Raji (cell line): Measurements from ENCODE around the gene HOXA5.

ENCODE experiments used
- POLR2A ChIP-seq: IDR thresholded peaks from 2 replicates; pipeline ENCODE4 v1.6.1; 2011; ENCODE audit warnings: low read depth, low read length, control low read depth; ENCODE audit not compliant: insufficient read depth

Gene HOXA5

GRCh38 chr7:27111751-27112277 lies 31.7 kb downstream of the HOXA5 start:
- TF ChIP-seq POLR2A, result no peak

- TF ChIP-seq POLR2A, result no peak
Observed at GRCh38 chr7:27111042-27111750, 32.3 kb downstream of the HOXA5 start.

GRCh38 chr7:27110186-27111031 lies 33.1 kb downstream of the HOXA5 start:
- TF ChIP-seq POLR2A, result no peak

GRCh38 chr7:27109466-27110185 lies 33.9 kb downstream of the HOXA5 start:
- no peak for TF ChIP-seq POLR2A

- no peak for TF ChIP-seq POLR2A
Observed at GRCh38 chr7:27108390-27109127, 34.9 kb downstream of the HOXA5 start.

DNA sequence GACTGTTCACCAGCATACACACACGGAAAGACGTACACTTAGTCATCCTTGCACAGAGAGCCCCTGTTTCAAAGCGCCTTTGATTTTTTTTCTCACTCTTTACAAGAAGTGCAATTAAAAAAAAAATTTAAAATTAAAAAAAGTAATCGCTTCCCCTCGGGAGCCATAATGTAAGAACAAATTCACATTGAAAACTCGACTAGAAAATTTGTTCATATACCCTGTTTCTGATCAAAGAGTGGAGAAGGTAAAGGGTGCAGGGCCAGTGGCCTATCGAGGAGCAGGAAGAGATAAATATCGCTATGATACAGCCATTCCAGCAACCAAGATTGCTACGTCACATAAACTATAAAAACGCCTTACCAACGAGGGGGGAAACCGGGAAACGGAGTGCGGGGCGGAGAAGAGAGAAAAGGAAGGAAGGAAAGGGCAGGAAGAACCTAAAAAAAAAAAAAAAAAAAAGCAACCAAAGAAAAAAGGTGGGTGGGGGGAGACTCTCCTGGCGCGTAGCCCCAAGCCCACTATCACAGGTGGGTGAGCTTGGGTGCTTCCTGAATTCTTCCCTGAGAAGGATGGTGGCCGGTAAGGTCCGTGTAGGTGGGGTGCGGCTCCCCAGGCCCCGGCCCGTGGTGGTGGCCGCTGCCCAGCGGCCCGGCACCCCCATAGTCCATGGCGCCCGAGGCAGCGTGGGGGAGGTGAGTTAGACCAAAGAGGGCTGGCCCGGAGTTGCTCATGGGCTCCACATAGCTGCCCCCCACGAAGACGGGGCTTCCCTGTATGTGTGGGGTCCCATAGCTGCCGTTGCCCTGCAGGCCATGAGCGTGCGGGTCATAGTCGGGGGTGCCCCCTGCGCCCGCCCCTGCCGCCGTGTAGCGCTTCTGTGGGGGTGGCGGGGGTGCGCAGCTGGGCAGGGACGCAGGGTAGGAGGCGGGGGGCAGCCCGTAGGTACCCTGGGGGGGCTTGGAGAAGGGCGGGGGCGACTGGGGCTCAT lies 35.8 kb downstream of the HOXA5 start:
- TF ChIP-seq POLR2A, result no peak

DNA sequence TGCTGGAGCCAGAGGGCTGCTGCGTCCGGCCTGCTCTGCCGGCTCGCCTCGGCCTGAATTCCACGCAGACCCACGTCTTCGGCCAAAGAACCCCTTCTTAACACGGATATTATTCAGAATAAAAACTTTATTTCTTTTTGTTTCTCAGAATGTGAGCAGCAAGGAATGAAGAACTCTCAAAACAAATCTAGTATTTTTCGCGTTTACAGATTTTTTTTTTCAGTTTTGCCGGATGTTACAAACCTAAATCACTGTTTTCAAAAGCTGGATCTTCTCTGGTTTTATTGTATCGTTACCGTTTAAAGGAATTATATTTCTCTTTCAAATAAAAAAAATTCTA lies 36.6 kb downstream of the HOXA5 start:
- TF ChIP-seq POLR2A, result no peak

- TF ChIP-seq POLR2A, result no peak
Observed at GRCh38 chr7:27106181-27106900, 37.1 kb downstream of the HOXA5 start.

DNA sequence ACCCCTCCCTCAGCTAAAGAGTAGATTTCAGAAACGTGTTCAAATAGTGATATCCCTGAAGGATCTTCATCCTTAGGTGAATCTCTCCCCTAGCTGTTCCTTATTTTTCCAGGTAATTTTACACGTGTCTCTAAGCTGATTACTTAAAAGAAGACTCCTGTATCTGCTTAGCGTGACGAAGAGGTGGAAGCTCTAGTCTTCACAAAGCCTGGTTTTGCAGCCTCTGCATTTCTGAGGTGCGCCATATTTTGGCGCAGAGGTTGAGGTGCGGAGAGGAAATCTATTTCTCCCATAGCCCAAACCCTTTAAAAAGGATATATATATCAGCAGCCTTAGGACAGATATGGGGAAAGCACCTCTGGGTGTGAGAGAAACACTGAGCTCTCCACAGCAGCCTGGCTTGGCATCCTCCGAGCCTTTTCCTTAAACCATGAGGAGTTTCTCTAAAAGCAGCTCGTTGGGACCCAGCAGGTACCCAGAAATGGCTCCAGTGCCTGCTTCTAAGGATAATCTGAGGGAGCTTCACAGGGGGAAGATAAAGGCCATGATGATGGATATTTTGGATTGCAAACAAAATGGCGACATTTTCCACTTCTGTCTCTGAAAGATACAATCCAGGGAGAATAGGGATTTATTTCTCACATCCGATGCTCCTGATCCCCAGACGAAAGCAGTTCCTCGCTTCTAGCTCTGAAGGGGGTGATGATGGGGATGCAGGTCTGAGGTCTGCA lies 38.0 kb downstream of the HOXA5 start:
- TF ChIP-seq POLR2A, result no peak

GRCh38 chr7:27104341-27105058 lies 39.0 kb downstream of the HOXA5 start:
- TF ChIP-seq POLR2A, result no peak

DNA sequence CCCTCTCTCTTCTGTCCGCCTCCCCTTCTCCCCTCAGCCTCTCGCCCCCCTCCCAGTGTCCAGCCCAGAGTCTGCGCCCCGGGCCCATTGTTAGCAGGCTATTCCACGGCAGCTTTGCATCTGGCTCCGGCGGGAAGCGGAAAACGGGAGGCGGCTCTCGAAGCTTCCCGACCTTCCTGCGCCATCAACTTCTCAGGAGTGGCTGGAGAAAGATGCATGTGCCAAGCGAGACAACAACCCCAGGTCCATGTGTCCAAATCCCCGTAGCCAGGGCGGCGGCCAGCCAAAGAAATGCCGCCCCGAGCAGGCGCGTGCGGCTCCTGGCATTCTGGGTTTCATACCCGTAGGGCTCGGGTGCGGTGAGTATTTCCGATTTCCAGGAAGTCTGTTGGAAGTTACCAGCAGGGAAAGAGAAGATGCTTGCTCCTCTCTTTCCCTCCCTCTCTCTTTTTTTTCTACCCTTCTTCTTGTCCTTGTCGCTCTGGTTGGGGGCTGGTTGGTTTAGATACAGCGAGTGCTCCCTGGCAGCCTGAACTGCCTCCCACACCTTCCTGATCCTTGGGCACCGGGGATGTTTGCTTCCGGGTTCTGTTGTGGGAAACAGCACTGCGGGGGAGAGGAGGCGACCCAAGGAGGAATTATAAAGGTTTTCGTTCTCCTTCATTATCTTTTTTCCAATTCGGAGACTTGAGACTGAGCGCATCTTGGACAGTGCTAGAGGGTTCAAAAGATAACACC lies 39.8 kb downstream of the HOXA5 start:
- no peak for TF ChIP-seq POLR2A
